ENCODE results near the gene HEPACAM.
A peak's percentile ranks its signal among the peaks of the same experiment; 100 is the strongest.

HEPACAM gene

GRCh38 chr11:124878759-124879492 is 56.9 kb downstream of the HEPACAM start:
- H3F3A ChIP-seq (ENCODE audit: control insufficient read depth, insufficient read depth): no peaks in the 10 kb centered on the region
- TF ChIP-seq EZH2phosphoT487 (IDR thresholded peaks at IDR 0.05; ENCODE audit: borderline replicate concordance, low read length): no peak
- TF ChIP-seq CTCF (IDR thresholded peaks at IDR 0.05; ENCODE audit: low read depth, low read length, poor library complexity, severe bottlenecking): no peak
- H3K4me3 ChIP-seq (ENCODE audit: low read length): no peak overlapping the region
- H3K27ac ChIP-seq (ENCODE audit: low read depth, low read length): no peak overlapping the region
- H3K9me2 ChIP-seq (replicated peaks; ENCODE audit: control insufficient read depth, low read length): no peaks in the 10 kb centered on the region
- H3K4me1 ChIP-seq (ENCODE audit: control insufficient read depth, low read length): peaks cover 15% of the 10 kb centered on the region
- no peak overlapping the region for H3K4me2 ChIP-seq (ENCODE audit: low read length)
- no peaks in the 10 kb centered on the region for H3K36me3 ChIP-seq (ENCODE audit: control insufficient read depth, low read length)
- H3K27me3 ChIP-seq (ENCODE audit: control insufficient read depth, low read length): peaks cover 19% of the 10 kb centered on the region
- H3K9me3 ChIP-seq (ENCODE audit: control insufficient read depth, insufficient read depth, low read length): no peaks in the 10 kb centered on the region
- H4K20me1 ChIP-seq (ENCODE audit: control insufficient read depth, insufficient read depth, low read depth, low read length): no peaks in the 10 kb centered on the region
- no peaks in the 10 kb centered on the region for H3K79me2 ChIP-seq (ENCODE audit: control insufficient read depth, low read length)

- peaks cover 21% of the 10 kb centered on the region for H3K27me3 ChIP-seq (ENCODE audit: control insufficient read depth, low read length)
- no peaks in the 10 kb centered on the region for H3F3A ChIP-seq (ENCODE audit: control insufficient read depth, insufficient read depth)
- H3K4me2 ChIP-seq (ENCODE audit: low read length): no peak overlapping the region
- TF ChIP-seq CTCF (IDR thresholded peaks at IDR 0.05; ENCODE audit: low read depth, low read length, poor library complexity, severe bottlenecking): no peak
- H3K9me2 ChIP-seq (replicated peaks; ENCODE audit: control insufficient read depth, low read length): no peaks in the 10 kb centered on the region
- no peaks in the 10 kb centered on the region for H3K9me3 ChIP-seq (ENCODE audit: control insufficient read depth, insufficient read depth, low read length)
- no peaks in the 10 kb centered on the region for H3K36me3 ChIP-seq (ENCODE audit: control insufficient read depth, low read length)
- H4K20me1 ChIP-seq (ENCODE audit: control insufficient read depth, insufficient read depth, low read depth, low read length): no peaks in the 10 kb centered on the region
- peaks cover 15% of the 10 kb centered on the region for H3K4me1 ChIP-seq (ENCODE audit: control insufficient read depth, low read length)
- no peaks in the 10 kb centered on the region for H3K79me2 ChIP-seq (ENCODE audit: control insufficient read depth, low read length)
- no peak overlapping the region for H3K27ac ChIP-seq (ENCODE audit: low read depth, low read length)
- no peak overlapping the region for H3K4me3 ChIP-seq (ENCODE audit: low read length)
Measured at GRCh38 chr11:124877910-124878758, 57.7 kb downstream of the HEPACAM start.

- Histone ChIP-seq H3K9me2 (replicated peaks; ENCODE audit: control insufficient read depth, low read length) (no peaks in the 10 kb centered on the region), H3K4me3 (ENCODE audit: low read length) (peak overlapping the region; percentile 74; the same call in 1 of the 2 replicates), H3K27me3 (ENCODE audit: control insufficient read depth, low read length) (peaks cover 21% of the 10 kb centered on the region), H3K27ac (ENCODE audit: low read depth, low read length) (no peak overlapping the region), H3K79me2 (ENCODE audit: control insufficient read depth, low read length) (no peaks in the 10 kb centered on the region), H3K9me3 (ENCODE audit: control insufficient read depth, insufficient read depth, low read length) (no peaks in the 10 kb centered on the region), H3K4me1 (ENCODE audit: control insufficient read depth, low read length) (peaks cover 9% of the 10 kb centered on the region), H3K36me3 (ENCODE audit: control insufficient read depth, low read length) (no peaks in the 10 kb centered on the region), H4K20me1 (ENCODE audit: control insufficient read depth, insufficient read depth, low read depth, low read length) (no peaks in the 10 kb centered on the region), H3K4me2 (ENCODE audit: low read length) (peak overlapping the region; percentile 81; the same call in 1 of the 2 replicates), H3F3A (ENCODE audit: control insufficient read depth, insufficient read depth) (no peaks in the 10 kb centered on the region)
- TF ChIP-seq CTCF (IDR thresholded peaks at IDR 0.05; ENCODE audit: low read depth, low read length, poor library complexity, severe bottlenecking) (no peak), EZH2phosphoT487 (IDR thresholded peaks at IDR 0.05; ENCODE audit: borderline replicate concordance, low read length) (no peak)
Measured at GRCh38 chr11:124877631-124877909, 58.3 kb downstream of the HEPACAM start.
